BJ (cell line): ENCODE measurements around the gene TOX2. TPM values are rescaled to one million over a fixed set of nuclear protein-coding genes. Genes with fewer than 3 reads are reported as not detected.

Experiments
- CTCF ChIA-PET: fragments of 350-600 bp; formaldehyde crosslinking; extraction: SDS; loops from one replicate; lab custom pipeline; 2021; ENCODE audit warnings: antibody characterized with exemption, inconsistent platforms; lab: Yijun Ruan, JAX
- POLR2A ChIA-PET: fragments of 300-600 bp; sonication (Branson Sonifier 250); formaldehyde crosslinking; extraction: SDS; loops from one replicate; lab custom pipeline; 2021; ENCODE audit warnings: antibody characterized with exemption; lab: Charles Lee
- DNase-seq: peaks from one replicate; pipeline ENCODE4 v3.0.0-alpha.2; 2011; ENCODE audit warnings: low read depth
- H3K27me3 ChIP-seq: 2 replicates; pipeline ENCODE4 v1.6.0; 2011; ENCODE audit warnings: low read length; ENCODE audit not compliant: control insufficient read depth, insufficient read depth
- H3K36me3 ChIP-seq: 2 replicates; pipeline ENCODE4 v1.5.1; 2011; ENCODE audit warnings: low read length; ENCODE audit not compliant: control insufficient read depth, insufficient read depth
- H3K4me3 ChIP-seq: 2 replicates; pipeline ENCODE4 v1.5.1; 2011; ENCODE audit warnings: low read depth, mild to moderate bottlenecking, control low read depth, low read length
- polyA plus RNA-seq: library from polyadenylated mRNA; depleted of rRNA; stranded (reverse); fragments of >200 nt; gene quantifications from 2 replicates; pipeline ENCODE4 v1.2.3, GENCODE V29; 2011
- TF ChIP-seq, protein P1 (sequence below): IDR thresholded peaks from 2 replicates; pipeline ENCODE4 v1.5.1; 2011; ENCODE audit warnings: low read depth, mild to moderate bottlenecking, control low read depth, inconsistent platforms, low read length, moderate library complexity; ENCODE audit not compliant: insufficient read depth

The TOX2 gene
- polyA plus RNA-seq, 1 experiment, result 7.6 TPM

- no peak for DNase-seq
- no peaks in the 10 kb centered on the region for H3K36me3 ChIP-seq
- no peak overlapping the region for H3K4me3 ChIP-seq
- TF ChIP-seq, protein P1, sequence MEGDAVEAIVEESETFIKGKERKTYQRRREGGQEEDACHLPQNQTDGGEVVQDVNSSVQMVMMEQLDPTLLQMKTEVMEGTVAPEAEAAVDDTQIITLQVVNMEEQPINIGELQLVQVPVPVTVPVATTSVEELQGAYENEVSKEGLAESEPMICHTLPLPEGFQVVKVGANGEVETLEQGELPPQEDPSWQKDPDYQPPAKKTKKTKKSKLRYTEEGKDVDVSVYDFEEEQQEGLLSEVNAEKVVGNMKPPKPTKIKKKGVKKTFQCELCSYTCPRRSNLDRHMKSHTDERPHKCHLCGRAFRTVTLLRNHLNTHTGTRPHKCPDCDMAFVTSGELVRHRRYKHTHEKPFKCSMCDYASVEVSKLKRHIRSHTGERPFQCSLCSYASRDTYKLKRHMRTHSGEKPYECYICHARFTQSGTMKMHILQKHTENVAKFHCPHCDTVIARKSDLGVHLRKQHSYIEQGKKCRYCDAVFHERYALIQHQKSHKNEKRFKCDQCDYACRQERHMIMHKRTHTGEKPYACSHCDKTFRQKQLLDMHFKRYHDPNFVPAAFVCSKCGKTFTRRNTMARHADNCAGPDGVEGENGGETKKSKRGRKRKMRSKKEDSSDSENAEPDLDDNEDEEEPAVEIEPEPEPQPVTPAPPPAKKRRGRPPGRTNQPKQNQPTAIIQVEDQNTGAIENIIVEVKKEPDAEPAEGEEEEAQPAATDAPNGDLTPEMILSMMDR, result no peak
- CTCF ChIA-PET, result interaction anchor here (2.1 kb wide), 1 partner anchor 13 kb away, joined by 7 read pairs; no protein-coding TSS in a partner anchor
- POLR2A ChIA-PET, result no interaction called here
- H3K27me3 ChIP-seq, result no peaks in the 10 kb centered on the region
Observed at GRCh38 chr20:43940518-43941225, 26.0 kb downstream of the TOX2 start.

DNA sequence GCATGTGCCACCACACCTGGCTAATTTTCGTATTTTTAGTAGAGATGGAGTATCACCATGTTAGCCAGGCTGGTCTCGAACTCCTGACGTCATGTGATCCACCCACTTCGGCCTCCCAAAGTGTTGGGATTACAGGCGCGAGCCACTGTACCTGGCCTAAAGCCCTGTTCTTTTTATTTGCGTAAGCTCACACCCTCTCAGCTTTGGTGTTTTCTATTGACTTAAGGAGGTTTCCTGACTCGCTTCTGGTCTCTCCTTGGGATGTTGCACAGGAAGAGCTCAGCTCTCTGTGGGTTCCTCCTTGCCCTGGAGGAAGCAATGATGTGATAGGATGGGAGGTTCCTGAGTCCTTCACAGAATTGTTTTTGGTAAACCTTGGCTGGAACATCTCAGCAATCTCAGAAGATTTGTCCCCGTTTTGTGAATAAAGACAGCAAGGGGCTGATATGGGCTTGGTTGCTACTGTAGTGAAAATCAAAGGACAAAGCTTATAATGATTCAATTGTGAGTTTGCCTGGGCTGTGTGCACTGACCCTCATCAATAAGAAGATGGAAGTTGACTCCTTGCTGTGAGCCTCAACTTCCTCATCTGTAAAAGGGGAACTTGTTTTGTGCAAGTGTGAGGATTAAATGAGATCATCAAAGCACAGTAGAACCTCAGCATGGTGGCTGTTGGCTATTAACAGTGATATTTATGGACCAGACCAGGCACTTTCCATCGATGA, 27.0 kb downstream of the TOX2 start:
- no peak for DNase-seq
- CTCF ChIA-PET, result interaction anchor here (1.3 to 2.1 kb wide), 2 partner anchors 12 to 192 kb away, joined by 4 to 7 read pairs; no protein-coding TSS in a partner anchor
- TF ChIP-seq, protein P1, result no peak
- H3K4me3 ChIP-seq, result no peak overlapping the region
- H3K36me3 ChIP-seq, result no peaks in the 10 kb centered on the region
- H3K27me3 ChIP-seq, result no peaks in the 10 kb centered on the region
- POLR2A ChIA-PET, result no interaction called here

DNA sequence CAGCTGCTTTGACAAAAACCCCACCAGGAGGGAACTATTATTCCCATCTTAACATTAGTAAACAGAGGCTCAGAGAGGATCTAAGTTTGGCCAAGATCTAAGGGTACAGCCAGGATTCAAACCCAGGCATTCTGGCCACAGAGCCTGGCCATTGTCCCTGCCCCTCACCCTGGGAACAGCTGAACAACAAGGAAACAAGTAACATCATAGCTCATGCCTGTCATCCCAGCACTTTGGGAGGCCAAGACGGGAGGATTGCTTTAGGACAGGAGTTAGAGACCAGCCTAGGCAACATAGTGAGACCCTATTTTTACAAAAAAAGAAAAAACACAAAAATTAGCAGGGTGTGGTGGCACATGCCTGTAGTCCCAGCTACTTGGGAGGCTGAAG, 27.5 kb downstream of the TOX2 start:
- ChIA-PET CTCF (interaction anchor here (1.3 to 2.1 kb wide), 2 partner anchors 12 to 192 kb away, joined by 4 to 7 read pairs; no protein-coding TSS in a partner anchor), POLR2A (interaction anchor here (0.6 kb wide), 1 partner anchor 92 kb away, joined by 3 read pairs; no protein-coding TSS in a partner anchor)
- no peaks in the 10 kb centered on the region for H3K36me3 ChIP-seq
- DNase-seq, result no peak
- no peak overlapping the region for H3K4me3 ChIP-seq
- TF ChIP-seq, protein P1, result no peak
- H3K27me3 ChIP-seq, result no peaks in the 10 kb centered on the region

DNA sequence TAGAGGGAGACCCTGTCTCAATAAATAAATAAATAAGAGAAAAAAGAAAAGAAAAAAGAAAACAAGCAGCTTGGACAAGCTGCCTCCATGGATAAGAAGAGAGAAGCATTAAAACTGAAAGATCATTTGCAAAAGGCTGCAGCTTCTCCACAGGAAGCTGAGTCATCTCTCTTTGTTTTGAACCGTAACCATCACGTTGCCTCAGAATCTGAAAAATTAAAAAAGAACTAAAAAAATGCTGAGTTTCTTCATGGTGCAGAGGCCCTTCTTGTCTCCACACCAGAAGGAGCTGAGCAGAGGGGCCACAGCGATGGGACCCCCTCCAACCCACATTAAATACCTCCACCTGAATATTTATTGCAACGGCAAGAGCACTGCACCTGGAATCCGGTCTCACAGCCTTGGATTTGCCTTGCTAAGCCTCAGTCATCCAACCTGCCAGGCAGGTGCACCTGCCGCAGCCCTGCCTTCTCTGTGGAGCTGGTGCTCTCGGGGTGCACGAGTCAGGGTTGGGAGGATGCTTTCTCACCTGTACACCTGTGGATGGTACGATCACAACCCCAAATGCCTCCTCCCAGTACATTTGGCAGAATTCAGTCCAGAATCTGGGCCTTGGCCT, 28.1 kb downstream of the TOX2 start:
- ChIA-PET CTCF (interaction anchor here (0.6 to 1.3 kb wide), 2 partner anchors 193 to 204 kb away, joined by 3 to 4 read pairs; no protein-coding TSS in a partner anchor), POLR2A (interaction anchor here (0.6 kb wide), 1 partner anchor 92 kb away, joined by 3 read pairs; no protein-coding TSS in a partner anchor)
- TF ChIP-seq, protein P1, result no peak
- Histone ChIP-seq H3K36me3 (no peaks in the 10 kb centered on the region), H3K27me3 (no peaks in the 10 kb centered on the region), H3K4me3 (no peak overlapping the region)
- DNase-seq, result peak; percentile 62
